Panc1 (cell line): ENCODE measurements around the gene CNTN5. TPM values are rescaled to one million over a fixed set of nuclear protein-coding genes. Genes with fewer than 3 reads are reported as not detected.

ENCODE experiments used
- ATAC-seq: fragments of 200-7000 bp; cut with Tn5 transposase; 2 replicates; pipeline ENCODE4 v1.9.1; 2020; ENCODE audit warnings: mild to moderate bottlenecking, moderate library complexity
- BruUV-seq: library from RNA; stranded (reverse); fragments of 400-500 nt; replicated peaks from 2 replicates; lab custom pipeline; 2021; lab: Mats Ljungman, UMichigan
- CTCF ChIA-PET: fragments of 300-600 bp; sonication (Branson Sonifier 250); formaldehyde crosslinking; loops from one replicate; lab custom pipeline; 2022; ENCODE audit warnings: antibody characterized with exemption; lab: Charles Lee
- POLR2A ChIA-PET: fragments of 300-600 bp; sonication (Branson Sonifier 250); formaldehyde crosslinking; loops from one replicate; lab custom pipeline; 2022; ENCODE audit warnings: antibody characterized with exemption; lab: Charles Lee
- DNase-seq: peaks from one replicate; pipeline ENCODE4 v3.0.0-alpha.2; 2010; ENCODE audit warnings: low read depth, low spot score
- H3K27ac ChIP-seq: 2 replicates; pipeline ENCODE4 v1.5.1; 2011; ENCODE audit warnings: mild to moderate bottlenecking, low read length, inconsistent platforms
- H3K27me3 ChIP-seq: fragments of 200-500 bp; sonication (Bioruptor generic); 2 replicates; pipeline ENCODE4 v1.6.0; 2014; ENCODE audit warnings: low read length, inconsistent platforms; ENCODE audit not compliant: control insufficient read depth, insufficient read depth
- H3K36me3 ChIP-seq: fragments of 200-500 bp; sonication (Bioruptor generic); 2 replicates; pipeline ENCODE4 v1.5.1; 2014; ENCODE audit warnings: inconsistent platforms, mild to moderate bottlenecking, low read length, moderate library complexity; ENCODE audit not compliant: control insufficient read depth, insufficient read depth
- H3K4me1 ChIP-seq: 2 replicates; pipeline ENCODE4 v1.5.1; 2011; ENCODE audit warnings: inconsistent platforms, mild to moderate bottlenecking, low read length, moderate library complexity; ENCODE audit not compliant: control insufficient read depth, insufficient read depth
- H3K4me3 ChIP-seq, 2 experiments: 2 replicates each; pipeline ENCODE4 v1.5.1; 2011 to 2012; ENCODE audit warnings: low read depth in 2 of 2, low read length in 2 of 2, mild to moderate bottlenecking in 2 of 2, inconsistent platforms in 1 of 2, moderate library complexity in 1 of 2
- H3K9me3 ChIP-seq: fragments of 200-500 bp; sonication (Bioruptor generic); 2 replicates; pipeline ENCODE4 v1.5.1; 2014; ENCODE audit warnings: low read depth, mild to moderate bottlenecking, inconsistent platforms, low read length, moderate library complexity; ENCODE audit not compliant: control insufficient read depth, insufficient read depth
- POLR2AphosphoS5 ChIP-seq: IDR thresholded peaks from 2 replicates; pipeline ENCODE4 v1.6.1; 2012; ENCODE audit warnings: mild to moderate bottlenecking, low read depth, low read length, moderate library complexity
- SIN3A ChIP-seq: IDR thresholded peaks from 2 replicates; pipeline ENCODE4 v1.6.1; 2012; ENCODE audit warnings: low read depth, mild to moderate bottlenecking, low read length, moderate library complexity, borderline replicate concordance; ENCODE audit not compliant: insufficient read depth
- TCF7L2 ChIP-seq: IDR thresholded peaks from 2 replicates; pipeline ENCODE4 v1.6.1; 2011; ENCODE audit warnings: mild to moderate bottlenecking, low read depth, low read length, inconsistent platforms
- in situ Hi-C: cut with HindIII; loops from 2 replicates; pipeline ENCODE4 v1.10.0; 2016; ENCODE audit warnings: low sequenced_read_pairs, low pct_unique_long_range_greater_than_20kb
- intact Hi-C: fragments of 100-400 bp; cut with micrococcal nuclease; formaldehyde crosslinking; loops from one replicate; pipeline ENCODE4 v1.10.0; 2022; ENCODE audit not compliant: unreplicated experiment
- total RNA-seq: library from RNA; stranded (reverse); gene quantifications from one replicate; pipeline ENCODE4 v1.2.1, GENCODE V29; 2021; ENCODE audit not compliant: unreplicated experiment
- TF ChIP-seq, protein P1 (sequence below): fragments of 450-650 bp; IDR thresholded peaks from 2 replicates; pipeline ENCODE4 v1.5.1; 2017; ENCODE audit warnings: mild to moderate bottlenecking
- TF ChIP-seq, protein P2 (sequence below), 2 experiments: IDR thresholded peaks; 2 replicates each; pipeline ENCODE4 v1.6.1; 2011 to 2012; ENCODE audit warnings: low read depth in 2 of 2, control low read depth in 1 of 2, low read length in 1 of 2, mild to moderate bottlenecking in 1 of 2, moderate library complexity in 1 of 2; ENCODE audit not compliant: insufficient read depth in 1 of 2

CNTN5 gene
- total RNA-seq, 1 experiment from 2014 or later, result not detected

DNA sequence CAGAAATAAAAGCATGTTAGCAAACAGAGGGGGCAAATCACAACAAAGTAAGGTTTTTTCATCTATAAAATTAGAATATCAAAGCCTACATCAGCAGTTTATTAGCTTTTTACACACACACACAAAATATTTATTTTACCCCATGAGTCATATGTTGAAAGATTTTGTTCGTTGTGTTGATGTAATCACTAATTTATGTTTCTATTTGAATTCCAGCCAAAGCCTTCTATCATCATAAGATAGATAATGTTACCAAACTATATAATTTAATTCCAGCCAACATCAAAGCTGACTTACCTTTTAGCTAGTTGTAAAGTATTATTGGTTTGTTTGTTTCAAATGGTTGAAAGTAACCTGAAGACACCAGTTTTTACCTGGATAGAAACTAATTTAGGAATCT, 1208.3 kb downstream of the CNTN5 start:
- H3K4me3 ChIP-seq, result no peak overlapping the region
- CTCF ChIA-PET, result no interaction called here
- no peaks in the 10 kb centered on the region for H3K36me3 ChIP-seq
- in situ Hi-C loops, result no loop called here
- H3K9me3 ChIP-seq, result no peaks in the 10 kb centered on the region
- no peaks in the 10 kb centered on the region for H3K27me3 ChIP-seq
- TF ChIP-seq POLR2AphosphoS5 (no peak), TCF7L2 (no peak), SIN3A (no peak)
- TF ChIP-seq, protein P1, sequence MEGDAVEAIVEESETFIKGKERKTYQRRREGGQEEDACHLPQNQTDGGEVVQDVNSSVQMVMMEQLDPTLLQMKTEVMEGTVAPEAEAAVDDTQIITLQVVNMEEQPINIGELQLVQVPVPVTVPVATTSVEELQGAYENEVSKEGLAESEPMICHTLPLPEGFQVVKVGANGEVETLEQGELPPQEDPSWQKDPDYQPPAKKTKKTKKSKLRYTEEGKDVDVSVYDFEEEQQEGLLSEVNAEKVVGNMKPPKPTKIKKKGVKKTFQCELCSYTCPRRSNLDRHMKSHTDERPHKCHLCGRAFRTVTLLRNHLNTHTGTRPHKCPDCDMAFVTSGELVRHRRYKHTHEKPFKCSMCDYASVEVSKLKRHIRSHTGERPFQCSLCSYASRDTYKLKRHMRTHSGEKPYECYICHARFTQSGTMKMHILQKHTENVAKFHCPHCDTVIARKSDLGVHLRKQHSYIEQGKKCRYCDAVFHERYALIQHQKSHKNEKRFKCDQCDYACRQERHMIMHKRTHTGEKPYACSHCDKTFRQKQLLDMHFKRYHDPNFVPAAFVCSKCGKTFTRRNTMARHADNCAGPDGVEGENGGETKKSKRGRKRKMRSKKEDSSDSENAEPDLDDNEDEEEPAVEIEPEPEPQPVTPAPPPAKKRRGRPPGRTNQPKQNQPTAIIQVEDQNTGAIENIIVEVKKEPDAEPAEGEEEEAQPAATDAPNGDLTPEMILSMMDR, result no peak
- TF ChIP-seq, protein P2, sequence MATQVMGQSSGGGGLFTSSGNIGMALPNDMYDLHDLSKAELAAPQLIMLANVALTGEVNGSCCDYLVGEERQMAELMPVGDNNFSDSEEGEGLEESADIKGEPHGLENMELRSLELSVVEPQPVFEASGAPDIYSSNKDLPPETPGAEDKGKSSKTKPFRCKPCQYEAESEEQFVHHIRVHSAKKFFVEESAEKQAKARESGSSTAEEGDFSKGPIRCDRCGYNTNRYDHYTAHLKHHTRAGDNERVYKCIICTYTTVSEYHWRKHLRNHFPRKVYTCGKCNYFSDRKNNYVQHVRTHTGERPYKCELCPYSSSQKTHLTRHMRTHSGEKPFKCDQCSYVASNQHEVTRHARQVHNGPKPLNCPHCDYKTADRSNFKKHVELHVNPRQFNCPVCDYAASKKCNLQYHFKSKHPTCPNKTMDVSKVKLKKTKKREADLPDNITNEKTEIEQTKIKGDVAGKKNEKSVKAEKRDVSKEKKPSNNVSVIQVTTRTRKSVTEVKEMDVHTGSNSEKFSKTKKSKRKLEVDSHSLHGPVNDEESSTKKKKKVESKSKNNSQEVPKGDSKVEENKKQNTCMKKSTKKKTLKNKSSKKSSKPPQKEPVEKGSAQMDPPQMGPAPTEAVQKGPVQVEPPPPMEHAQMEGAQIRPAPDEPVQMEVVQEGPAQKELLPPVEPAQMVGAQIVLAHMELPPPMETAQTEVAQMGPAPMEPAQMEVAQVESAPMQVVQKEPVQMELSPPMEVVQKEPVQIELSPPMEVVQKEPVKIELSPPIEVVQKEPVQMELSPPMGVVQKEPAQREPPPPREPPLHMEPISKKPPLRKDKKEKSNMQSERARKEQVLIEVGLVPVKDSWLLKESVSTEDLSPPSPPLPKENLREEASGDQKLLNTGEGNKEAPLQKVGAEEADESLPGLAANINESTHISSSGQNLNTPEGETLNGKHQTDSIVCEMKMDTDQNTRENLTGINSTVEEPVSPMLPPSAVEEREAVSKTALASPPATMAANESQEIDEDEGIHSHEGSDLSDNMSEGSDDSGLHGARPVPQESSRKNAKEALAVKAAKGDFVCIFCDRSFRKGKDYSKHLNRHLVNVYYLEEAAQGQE (IDR thresholded peaks at IDR 0.05; ENCODE audit: insufficient read depth in 1 of 2, low read depth in 2 of 2, low read length in 1 of 2), result no peak
- DNase-seq (no peak), ATAC-seq (no peak)
- H3K4me1 ChIP-seq, result no peaks in the 10 kb centered on the region
- POLR2A ChIA-PET, result no interaction called here
- BruUV-seq, result no TSS peak
- intact Hi-C loops, result no loop called here
- H3K27ac ChIP-seq, result no peak overlapping the region

DNA sequence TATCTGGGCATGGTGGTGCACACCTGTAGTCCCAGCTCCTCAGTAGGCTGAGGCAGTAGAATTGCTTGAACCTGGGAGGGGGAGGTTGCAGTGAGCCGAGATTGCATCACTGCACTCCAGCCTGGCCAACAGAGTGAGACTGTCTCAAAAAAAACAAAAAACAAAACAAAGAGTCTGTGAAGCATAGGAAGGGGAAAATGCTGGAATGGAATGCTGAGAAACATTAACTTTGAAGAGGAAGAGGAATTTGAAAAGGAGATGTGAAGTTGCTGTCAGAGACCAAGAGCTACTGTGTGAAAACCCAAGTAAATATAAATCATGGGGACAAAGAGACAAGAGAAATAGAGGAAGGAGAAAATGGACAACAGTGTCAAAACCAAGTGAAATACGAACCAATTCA, 1211.3 kb downstream of the CNTN5 start:
- POLR2A ChIA-PET, result no interaction called here
- no peaks in the 10 kb centered on the region for H3K36me3 ChIP-seq
- TF ChIP-seq TCF7L2 (no peak), POLR2AphosphoS5 (no peak), SIN3A (no peak)
- TF ChIP-seq, protein P2 (IDR thresholded peaks at IDR 0.05; ENCODE audit: insufficient read depth in 1 of 2, low read depth in 2 of 2, low read length in 1 of 2), result no peak
- TF ChIP-seq, protein P1, result no peak
- H3K4me3 ChIP-seq, result no peak overlapping the region
- in situ Hi-C loops (no loop called here), intact Hi-C loops (no loop called here)
- BruUV-seq, result no TSS peak
- CTCF ChIA-PET, result no interaction called here
- no peaks in the 10 kb centered on the region for H3K9me3 ChIP-seq
- no peaks in the 10 kb centered on the region for H3K4me1 ChIP-seq
- H3K27ac ChIP-seq, result no peak overlapping the region
- no peaks in the 10 kb centered on the region for H3K27me3 ChIP-seq
- no peak for DNase-seq
- no peak for ATAC-seq
